Stimulated activated memory B cell treated with anti-CD40 and anti-IgM and Interleukin-4, amounts not matched to agents 10 μg/mL and 1 μg/mL and 100 μg/mL, for 72 hours (primary cell): ENCODE measurements around the gene GRHPR.
A peak's percentile ranks its signal among the peaks of the same experiment; 100 is the strongest.
"Not testable (repeated sequence)": the region's sequence is repeated elsewhere in the genome, so short reads cannot be mapped to it uniquely, and the experiment has no call there.

Experiments
- ATAC-seq: fragments of 150-1000 bp; cut with Tn5 transposase; 2 replicates; pipeline ENCODE4 v1.10.0; 2021
- H3K27ac Mint-ChIP-seq: one replicate; pipeline ENCODE4 v1.8.0; 2022; ENCODE audit warnings: mild to moderate bottlenecking, mixed read lengths
- H3K27me3 Mint-ChIP-seq: one replicate; pipeline ENCODE4 v1.8.0; 2022; ENCODE audit warnings: mixed read lengths
- H3K36me3 Mint-ChIP-seq: one replicate; pipeline ENCODE4 v1.8.0; 2022; ENCODE audit warnings: mixed read lengths
- H3K4me1 Mint-ChIP-seq: one replicate; pipeline ENCODE4 v1.8.0; 2022; ENCODE audit warnings: mixed read lengths
- H3K4me3 Mint-ChIP-seq: one replicate; pipeline ENCODE4 v1.8.0; 2022; ENCODE audit warnings: mild to moderate bottlenecking, moderate library complexity, mixed read lengths
- H3K9me3 Mint-ChIP-seq: one replicate; pipeline ENCODE4 v1.8.0; 2022; ENCODE audit warnings: mixed read lengths

The GRHPR gene

GRCh38 chr9:37466037-37466709 is 43.7 kb downstream of the GRHPR start:
- H3K27ac Mint-ChIP-seq: peak overlapping the region; percentile 98
- H3K36me3 Mint-ChIP-seq: peaks cover 12% of the 10 kb centered on the region
- no peaks in the 10 kb centered on the region for H3K27me3 Mint-ChIP-seq
- peaks cover 40% of the 10 kb centered on the region for H3K4me1 Mint-ChIP-seq
- no peaks in the 10 kb centered on the region for H3K9me3 Mint-ChIP-seq
- H3K4me3 Mint-ChIP-seq: peak overlapping the region; percentile 87
- ATAC-seq: peak; percentile 1

- not testable (repeated sequence) for H3K4me3 Mint-ChIP-seq, H3K36me3 Mint-ChIP-seq, H3K27ac Mint-ChIP-seq, H3K27me3 Mint-ChIP-seq, ATAC-seq, H3K9me3 Mint-ChIP-seq
- H3K4me1 Mint-ChIP-seq: peaks cover 48% of the 10 kb centered on the region
These were observed 45.0 kb downstream of the GRHPR start for GRCh38 chr9:37467530-37467929.

- no peaks in the 10 kb centered on the region for H3K27me3 Mint-ChIP-seq
- no peak for ATAC-seq
- H3K27ac Mint-ChIP-seq: no peak overlapping the region
- H3K9me3 Mint-ChIP-seq: no peaks in the 10 kb centered on the region
- H3K4me1 Mint-ChIP-seq: peaks cover 37% of the 10 kb centered on the region
- no peak overlapping the region for H3K4me3 Mint-ChIP-seq
- H3K36me3 Mint-ChIP-seq: no peaks in the 10 kb centered on the region
These were observed 46.1 kb downstream of the GRHPR start for GRCh38 chr9:37468620-37469019.

GRCh38 chr9:37471942-37472684 is 49.6 kb downstream of the GRHPR start:
- H3K4me3 Mint-ChIP-seq: peak overlapping the region; percentile 75
- H3K36me3 Mint-ChIP-seq: no peaks in the 10 kb centered on the region
- H3K27me3 Mint-ChIP-seq: no peaks in the 10 kb centered on the region
- peaks cover 15% of the 10 kb centered on the region for H3K4me1 Mint-ChIP-seq
- peak overlapping the region; percentile 77 for H3K27ac Mint-ChIP-seq
- no peak for ATAC-seq
- H3K9me3 Mint-ChIP-seq: peaks cover 5% of the 10 kb centered on the region

- H3K27me3 Mint-ChIP-seq, H3K9me3 Mint-ChIP-seq, H3K27ac Mint-ChIP-seq, ATAC-seq, H3K4me3 Mint-ChIP-seq, H3K36me3 Mint-ChIP-seq: not testable (repeated sequence)
- H3K4me1 Mint-ChIP-seq: peaks cover 27% of the 10 kb centered on the region
These were observed 51.5 kb downstream of the GRHPR start for GRCh38 chr9:37473982-37474381.

- no peak overlapping the region for H3K4me3 Mint-ChIP-seq
- no peaks in the 10 kb centered on the region for H3K27me3 Mint-ChIP-seq
- no peak overlapping the region for H3K27ac Mint-ChIP-seq
- peaks cover 27% of the 10 kb centered on the region for H3K4me1 Mint-ChIP-seq
- peaks cover 5% of the 10 kb centered on the region for H3K9me3 Mint-ChIP-seq
- ATAC-seq: no peak
- no peaks in the 10 kb centered on the region for H3K36me3 Mint-ChIP-seq
These were observed 51.9 kb downstream of the GRHPR start for GRCh38 chr9:37474438-37474837.

GRCh38 chr9:37476930-37477329 is 54.4 kb downstream of the GRHPR start:
- Mint-ChIP-seq H3K9me3 (peaks cover 5% of the 10 kb centered on the region), H3K36me3 (no peaks in the 10 kb centered on the region), H3K4me1 (peaks cover 23% of the 10 kb centered on the region), H3K4me3 (no peak overlapping the region), H3K27ac (peak overlapping the region; percentile 62), H3K27me3 (peaks cover 6% of the 10 kb centered on the region)
- no peak for ATAC-seq

- H3K4me1 Mint-ChIP-seq: peaks cover 19% of the 10 kb centered on the region
- not testable (repeated sequence) for H3K9me3 Mint-ChIP-seq, H3K36me3 Mint-ChIP-seq, ATAC-seq, H3K27ac Mint-ChIP-seq, H3K4me3 Mint-ChIP-seq, H3K27me3 Mint-ChIP-seq
These were observed 54.9 kb downstream of the GRHPR start for GRCh38 chr9:37477443-37477842.

GRCh38 chr9:37477987-37478619 is 55.6 kb downstream of the GRHPR start:
- H3K9me3 Mint-ChIP-seq, H3K27me3 Mint-ChIP-seq, H3K27ac Mint-ChIP-seq, ATAC-seq, H3K4me3 Mint-ChIP-seq, H3K36me3 Mint-ChIP-seq: not testable (repeated sequence)
- H3K4me1 Mint-ChIP-seq: peaks cover 18% of the 10 kb centered on the region

- Mint-ChIP-seq H3K9me3 (no peaks in the 10 kb centered on the region), H3K27me3 (peaks cover 9% of the 10 kb centered on the region), H3K4me3 (no peak overlapping the region), H3K27ac (no peak overlapping the region), H3K36me3 (no peaks in the 10 kb centered on the region), H3K4me1 (peaks cover 29% of the 10 kb centered on the region)
- ATAC-seq: no peak
These were observed 58.3 kb downstream of the GRHPR start for GRCh38 chr9:37480759-37481158.

- H3K4me3 Mint-ChIP-seq: peak within 1 kb of the TSS; percentile 98
- peak within 1 kb of the TSS; percentile 92 for H3K27ac Mint-ChIP-seq
- H3K4me1 Mint-ChIP-seq: peaks cover 48% of the 10 kb centered on the region
- peak; percentile 99 for ATAC-seq
- H3K9me3 Mint-ChIP-seq: no peaks in the 10 kb centered on the region
- peaks cover 9% of the 10 kb centered on the region for H3K27me3 Mint-ChIP-seq
- H3K36me3 Mint-ChIP-seq: peaks cover 14% of the 10 kb centered on the region
These were observed 63.1 kb downstream of the GRHPR start, which contains the start of gene POLR1E for GRCh38 chr9:37485389-37486255. TSS of gene POLR1E (plus strand) at chr9:37485948. CDS start at chr9:37486048, 100 bp downstream.

- peak overlapping the region; percentile 92 for H3K27ac Mint-ChIP-seq
- peaks cover 9% of the 10 kb centered on the region for H3K27me3 Mint-ChIP-seq
- ATAC-seq: no peak
- H3K4me1 Mint-ChIP-seq: peaks cover 49% of the 10 kb centered on the region
- H3K9me3 Mint-ChIP-seq: no peaks in the 10 kb centered on the region
- peak overlapping the region; percentile 98 for H3K4me3 Mint-ChIP-seq
- H3K36me3 Mint-ChIP-seq: peaks cover 16% of the 10 kb centered on the region
These were observed 63.7 kb downstream of the GRHPR start for GRCh38 chr9:37486256-37486615.
